Spleen (tissue), 11 donors: Measurements from ENCODE around the gene OTUD7B. TPM values are rescaled to one million over a fixed set of nuclear protein-coding genes. Genes with fewer than 3 reads are reported as not detected.
"Not testable (repeated sequence)": the region's sequence is repeated elsewhere in the genome, so short reads cannot be mapped to it uniquely, and the experiment has no call there.

ENCODE experiments used
- DNase-seq: peaks from one replicate; pipeline ENCODE4 v3.0.0-alpha.2; 2020
- H3K27ac ChIP-seq, 8 donors: fragments of 200-600 bp; sonication (generic) in 7 of 8; 1 replicate in 4 of 8; 2 replicates in 4 of 8; pipeline versions ENCODE4 v1.5.0 to v1.8.0; 2016 to 2021; ENCODE audit warnings: inconsistent platforms in 4 of 8, mild to moderate bottlenecking in 4 of 8, moderate library complexity in 1 of 8
- H3K27me3 ChIP-seq, 7 donors: fragments of 200-600 bp; sonication (generic) in 6 of 7; replicated peaks in 1 of 7; 1 replicate in 4 of 7; 2 replicates in 3 of 7; pipeline versions ENCODE4 v1.5.0 to v1.8.0; 2016 to 2021; ENCODE audit warnings: inconsistent platforms in 3 of 7, mild to moderate bottlenecking in 1 of 7
- H3K36me3 ChIP-seq, 6 donors: fragments of 200-600 bp; sonication (generic) in 5 of 6; 1 replicate in 4 of 6; 2 replicates in 2 of 6; pipeline versions ENCODE4 v1.5.0 to v1.8.0; 2016 to 2021; ENCODE audit warnings: inconsistent platforms in 2 of 6
- H3K4me1 ChIP-seq, 6 donors: fragments of 200-600 bp; sonication (generic) in 5 of 6; 1 replicate in 3 of 6; 2 replicates in 3 of 6; pipeline versions ENCODE4 v1.5.0 to v1.8.0; 2016 to 2021; ENCODE audit warnings: inconsistent platforms in 3 of 6
- H3K4me3 ChIP-seq, 8 donors: fragments of 200-600 bp; sonication (generic) in 7 of 8; 1 replicate in 4 of 8; 2 replicates in 4 of 8; pipeline versions ENCODE4 v1.5.0 to v1.8.0; 2016 to 2021; ENCODE audit warnings: inconsistent platforms in 4 of 8, mild to moderate bottlenecking in 4 of 8, moderate library complexity in 2 of 8
- H3K9me3 ChIP-seq, 8 donors: fragments of 200-600 bp; sonication (generic) in 7 of 8; 1 replicate in 4 of 8; 2 replicates in 4 of 8; pipeline versions ENCODE4 v1.5.0 to v1.8.0; 2016 to 2021; ENCODE audit warnings: inconsistent platforms in 4 of 8
- POLR2A ChIP-seq, 3 donors: fragments of 450-650 bp; IDR thresholded peaks; one replicate each; pipeline ENCODE4 v1.5.1; 2017; ENCODE audit warnings: antibody characterized with exemption in 3 of 3, mild to moderate bottlenecking in 1 of 3
- POLR2AphosphoS5 ChIP-seq, 3 donors: sonication (generic); formaldehyde crosslinking; IDR thresholded peaks; one replicate each; pipeline ENCODE4 v1.5.1; 2017; ENCODE audit warnings: antibody characterized with exemption in 3 of 3
- WGBS, 5 donors: extraction: QIAGEN DNeasy Blood & Tissue Kit in 3 of 5; methylation state at CpG; one replicate each; pipeline versions ENCODE4 v1.1.5 to v1.1.7; 2013 to 2018; 5-methylcytosine and 5-hydroxymethylcytosine counted together
- intact Hi-C: fragments of 100-400 bp; cut with DNase I; formaldehyde crosslinking; loops from one replicate; pipeline ENCODE4 v1.15.0; 2023; ENCODE audit warnings: low total_unique reads
- polyA plus RNA-seq, 3 donors: library from polyadenylated mRNA; stranded (reverse); fragments of 200-250 nt; gene quantifications; one replicate each; pipeline ENCODE4 v1.2.1, GENCODE V29; 2013
- total RNA-seq, 7 donors: library from RNA; depleted of rRNA in 3 of 7; stranded (reverse); fragments of >200 nt in 3 of 7; fragmentation: NEBNext Ultra II Directional in 4 of 7; extraction: Animal tissue kit (Norgen Biotek cat#: 25700) in 4 of 7; gene quantifications; one replicate each; pipeline versions ENCODE4 v1.1.0 to v1.2.1, GENCODE V29; 2016 to 2021
- TF ChIP-seq, protein P1 (sequence below), 11 experiments: fragments of 200-600 bp in 7 of 11; fragments of 450-650 bp in 4 of 11; sonication (generic) in 4 of 11; IDR thresholded peaks in 8 of 11; conservative IDR thresholded peaks in 3 of 11; 1 replicate in 7 of 11; 2 replicates in 4 of 11; pipeline versions ENCODE4 v1.4.0 to v1.8.0; 2016 to 2021; ENCODE audit warnings: antibody characterized with exemption in 11 of 11, inconsistent platforms in 4 of 11, mild to moderate bottlenecking in 1 of 11
- donor health status: healthy with polysubstance abuse.
- donor health status: DM: no; HTN: no; CAD: no; lungs with moderate emphysema.
- donor health status: DM: no; HTN: no; CAD: no.
- donor health status: Bipolar disorder and iron deficiency.
- donor health status: healthy.
- donor health status: DM: no; HTN: no; CAD: no.
- donor health status: DM: yes; HTN: yes; CAD: no.

Gene OTUD7B
- total and polyA plus RNA-seq, 10 donors: 0.70 to 20.5 (median 12.1) TPM

DNA sequence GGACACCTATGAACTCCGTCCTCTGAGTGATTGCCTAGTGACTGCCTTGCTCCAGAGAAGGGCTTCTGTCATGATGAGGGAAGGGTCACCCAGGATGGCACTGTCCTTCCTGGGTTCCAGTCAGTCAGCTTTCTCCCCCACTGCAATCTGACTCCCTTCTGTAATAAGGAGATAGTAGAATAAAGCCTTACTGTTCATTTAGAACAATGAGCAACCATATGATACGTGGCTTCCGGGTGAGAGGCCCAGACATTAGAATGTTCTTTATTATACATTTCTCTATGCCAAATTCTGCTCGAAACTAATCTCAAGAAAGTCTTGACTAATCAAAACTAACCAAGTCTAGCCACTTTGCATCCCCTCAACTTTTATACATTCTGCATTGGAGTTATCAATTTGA is 65.3 kb downstream of the OTUD7B start:
- no peaks in the 10 kb centered on the region for H3K9me3 ChIP-seq
- TF ChIP-seq, protein P1, sequence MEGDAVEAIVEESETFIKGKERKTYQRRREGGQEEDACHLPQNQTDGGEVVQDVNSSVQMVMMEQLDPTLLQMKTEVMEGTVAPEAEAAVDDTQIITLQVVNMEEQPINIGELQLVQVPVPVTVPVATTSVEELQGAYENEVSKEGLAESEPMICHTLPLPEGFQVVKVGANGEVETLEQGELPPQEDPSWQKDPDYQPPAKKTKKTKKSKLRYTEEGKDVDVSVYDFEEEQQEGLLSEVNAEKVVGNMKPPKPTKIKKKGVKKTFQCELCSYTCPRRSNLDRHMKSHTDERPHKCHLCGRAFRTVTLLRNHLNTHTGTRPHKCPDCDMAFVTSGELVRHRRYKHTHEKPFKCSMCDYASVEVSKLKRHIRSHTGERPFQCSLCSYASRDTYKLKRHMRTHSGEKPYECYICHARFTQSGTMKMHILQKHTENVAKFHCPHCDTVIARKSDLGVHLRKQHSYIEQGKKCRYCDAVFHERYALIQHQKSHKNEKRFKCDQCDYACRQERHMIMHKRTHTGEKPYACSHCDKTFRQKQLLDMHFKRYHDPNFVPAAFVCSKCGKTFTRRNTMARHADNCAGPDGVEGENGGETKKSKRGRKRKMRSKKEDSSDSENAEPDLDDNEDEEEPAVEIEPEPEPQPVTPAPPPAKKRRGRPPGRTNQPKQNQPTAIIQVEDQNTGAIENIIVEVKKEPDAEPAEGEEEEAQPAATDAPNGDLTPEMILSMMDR (IDR thresholded peaks at IDR 0.05 in 8 of 11, conservative IDR thresholded peaks at IDR 0.05 in 3 of 11): no peak
- TF ChIP-seq POLR2AphosphoS5 (IDR thresholded peaks at IDR 0.05) (no peak), POLR2A (IDR thresholded peaks at IDR 0.05) (no peak)
- peaks cover 0 to 69% (median 30%) of the 10 kb centered on the region in 6 donors for H3K36me3 ChIP-seq
- no peak overlapping the region for H3K4me3 ChIP-seq
- intact Hi-C loops: no loop called here
- H3K27me3 ChIP-seq: no peaks in the 10 kb centered on the region
- H3K27ac ChIP-seq: no peak overlapping the region
- no peak for DNase-seq
- 92 to 98% (median 93%) methylated on average over 4 of the region's 4 CpGs for WGBS, 5 donors
- H3K4me1 ChIP-seq: peaks cover 3 to 12% (median 7%) of the 10 kb centered on the region in 6 donors

DNA sequence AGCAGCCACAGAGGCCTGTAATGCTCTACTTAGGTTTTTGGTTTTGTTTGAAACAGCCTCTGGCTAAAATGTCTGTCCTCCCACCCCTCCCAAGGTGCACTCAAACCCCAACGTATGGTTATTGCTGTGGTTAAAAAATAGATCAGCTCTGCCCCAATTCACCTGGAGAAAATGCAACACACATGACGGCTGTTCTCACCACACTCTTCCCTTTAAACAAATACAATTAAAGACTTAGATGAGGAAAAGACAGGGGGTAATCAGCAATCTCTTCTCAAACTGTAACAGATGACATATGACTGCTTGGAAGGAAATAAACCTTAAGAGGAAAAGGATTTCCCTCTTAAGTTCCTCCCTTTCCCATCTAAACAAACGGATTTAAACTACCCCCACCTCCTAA is 67.6 kb downstream of the OTUD7B start:
- Histone ChIP-seq H3K4me3 (no peak overlapping the region), H3K36me3 (peaks cover 0 to 45% (median 21%) of the 10 kb centered on the region in 6 donors), H3K27ac (peak overlapping the region in 6 of 8 donors; percentile 3 to 64 (median 32)), H3K9me3 (no peaks in the 10 kb centered on the region), H3K4me1 (peaks cover 4 to 31% (median 21%) of the 10 kb centered on the region in 6 donors), H3K27me3 (no peaks in the 10 kb centered on the region)
- no peak for DNase-seq
- intact Hi-C loops: no loop called here
- 35 to 50% (median 39%) methylated on average over 3 of the region's 3 CpGs for WGBS, 5 donors
- TF ChIP-seq, protein P1 (IDR thresholded peaks at IDR 0.05 in 8 of 11, conservative IDR thresholded peaks at IDR 0.05 in 3 of 11): no peak
- no peak for TF ChIP-seq POLR2A (IDR thresholded peaks at IDR 0.05)
- no peak for TF ChIP-seq POLR2AphosphoS5 (IDR thresholded peaks at IDR 0.05)

DNA sequence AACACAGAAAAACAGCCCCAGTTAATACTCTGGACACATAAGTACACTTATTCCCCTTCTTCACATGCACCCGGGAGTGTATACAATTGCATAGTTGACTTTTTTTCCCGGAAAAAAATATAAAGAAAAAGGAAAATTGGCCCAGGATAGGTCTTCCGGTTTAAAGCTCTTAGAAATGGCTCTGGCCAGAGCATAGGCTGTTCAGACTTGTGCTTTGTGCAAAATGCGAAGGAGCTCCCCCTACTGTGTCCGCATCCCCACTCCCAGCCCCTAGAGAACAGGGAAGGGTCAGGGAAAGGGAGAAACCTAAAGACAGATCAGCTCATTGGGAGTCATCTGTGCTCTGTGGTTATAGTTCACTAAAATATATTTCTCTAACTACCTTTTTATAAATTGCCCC is 68.3 kb downstream of the OTUD7B start:
- DNase-seq: no peak
- intact Hi-C loops: no loop called here
- H3K4me1 ChIP-seq: peaks cover 4 to 38% (median 28%) of the 10 kb centered on the region in 6 donors
- H3K9me3 ChIP-seq: no peaks in the 10 kb centered on the region
- H3K4me3 ChIP-seq: no peak overlapping the region
- TF ChIP-seq, protein P1 (IDR thresholded peaks at IDR 0.05 in 8 of 11, conservative IDR thresholded peaks at IDR 0.05 in 3 of 11): peak in 1 of 11 experiments; percentile 22
- no peak for TF ChIP-seq POLR2A (IDR thresholded peaks at IDR 0.05)
- H3K27ac ChIP-seq: peak overlapping the region in 6 of 8 donors; percentile 3 to 64 (median 32)
- 48 to 60% (median 56%) methylated on average over 5 of the region's 5 CpGs for WGBS, 5 donors
- H3K27me3 ChIP-seq: no peaks in the 10 kb centered on the region
- peaks cover 0 to 39% (median 21%) of the 10 kb centered on the region in 6 donors for H3K36me3 ChIP-seq

DNA sequence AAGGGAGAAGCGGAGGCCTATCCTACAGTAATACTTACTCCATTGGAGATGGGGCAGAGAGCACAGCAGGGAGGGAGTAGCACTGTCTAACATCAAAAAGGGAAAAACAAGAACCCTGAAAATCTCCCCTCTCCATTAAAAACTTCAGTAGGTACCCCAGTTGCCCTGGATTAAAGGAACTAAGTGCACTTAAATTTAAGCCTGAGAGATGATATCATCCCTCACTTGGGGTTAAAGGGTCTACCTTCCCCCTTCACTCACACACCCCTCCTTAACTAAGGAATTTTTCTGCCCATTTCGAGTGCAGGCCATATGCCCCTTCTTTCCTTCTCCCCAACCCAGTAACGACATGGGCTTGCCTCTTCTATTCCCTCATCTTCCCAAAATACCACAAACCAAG is 70.1 kb downstream of the OTUD7B start:
- H3K36me3 ChIP-seq: peaks cover 0 to 21% (median 13%) of the 10 kb centered on the region in 6 donors
- TF ChIP-seq, protein P1 (IDR thresholded peaks at IDR 0.05 in 8 of 11, conservative IDR thresholded peaks at IDR 0.05 in 3 of 11): no peak
- TF ChIP-seq POLR2AphosphoS5 (IDR thresholded peaks at IDR 0.05) (no peak), POLR2A (IDR thresholded peaks at IDR 0.05) (no peak)
- H3K27me3 ChIP-seq: no peaks in the 10 kb centered on the region
- peaks cover 4 to 54% (median 33%) of the 10 kb centered on the region in 6 donors for H3K4me1 ChIP-seq
- no peaks in the 10 kb centered on the region for H3K9me3 ChIP-seq
- intact Hi-C loops: no loop called here
- 86 to 96% (median 92%) methylated on average over 3 of the region's 3 CpGs for WGBS, 5 donors
- H3K27ac ChIP-seq: peak overlapping the region in 1 of 8 donors; percentile 77
- H3K4me3 ChIP-seq: no peak overlapping the region
- no peak for DNase-seq

DNA sequence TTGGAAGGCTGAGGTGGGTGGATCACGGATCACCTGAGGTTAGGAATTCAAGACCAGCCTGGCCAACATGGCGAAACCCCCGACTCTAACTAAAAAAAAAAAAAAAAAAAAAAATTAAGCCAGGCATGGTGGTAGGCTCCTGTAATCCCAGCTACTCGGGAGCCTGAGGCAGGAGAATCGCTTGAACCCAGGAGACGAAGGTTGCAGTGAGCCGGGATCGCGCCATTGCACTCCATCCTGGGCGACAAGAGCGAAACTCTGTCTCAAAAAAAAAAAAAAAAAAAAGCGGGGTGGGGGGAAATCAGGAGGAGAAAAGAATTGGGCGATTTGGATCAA is 71.9 kb downstream of the OTUD7B start:
- H3K9me3 ChIP-seq, H3K36me3 ChIP-seq, H3K27me3 ChIP-seq, intact Hi-C loops, DNase-seq: not testable (repeated sequence)
- peak overlapping the region in 1 of 8 donors; percentile 33 for H3K4me3 ChIP-seq
- H3K27ac ChIP-seq: peak overlapping the region in 5 of 8 donors; percentile 56 to 77 (median 65)
- WGBS, 5 donors: 79 to 93% (median 83%) methylated on average over 11 to 13 of the region's 13 CpGs
- peaks cover 4 to 55% (median 33%) of the 10 kb centered on the region in 6 donors for H3K4me1 ChIP-seq
